CD4-positive, alpha-beta T cell (primary cell): ENCODE measurements around the gene ATP2B1. TPM values are rescaled to one million over a fixed set of nuclear protein-coding genes. Genes with fewer than 3 reads are reported as not detected.

Experiments used
- ATAC-seq: fragments of 200-7000 bp; cut with Tn5 transposase; one replicate; pipeline ENCODE4 v1.10.0; 2022; ENCODE audit warnings: mild to moderate bottlenecking; ENCODE audit not compliant: poor library complexity
- CTCF ChIA-PET: fragments of 350-600 bp; sonication (Branson Sonifier 250); formaldehyde crosslinking; loops from one replicate; lab custom pipeline; 2021; ENCODE audit warnings: antibody characterized with exemption, inconsistent platforms; lab: Charles Lee
- POLR2A ChIA-PET: fragments of 350-600 bp; sonication (Branson Sonifier 250); formaldehyde crosslinking; loops from one replicate; lab custom pipeline; 2021; ENCODE audit warnings: antibody characterized with exemption, inconsistent platforms; lab: Charles Lee
- DNase-seq, 14 experiments: peaks; one replicate each; pipeline ENCODE4 v3.0.0-alpha.2; 2013 to 2020; ENCODE audit warnings: mixed read lengths in 2 of 14
- H3K27ac ChIP-seq, 2 donors: one replicate each; pipeline versions ENCODE4 v1.5.1 to v1.7.0; 2013; ENCODE audit warnings: low read length in 2 of 2, low read depth in 1 of 2, mild to moderate bottlenecking in 1 of 2
- H3K27me3 ChIP-seq, 2 experiments: 1 replicate in 1 of 2; 2 replicates in 1 of 2; pipeline versions ENCODE4 v1.6.1 to v1.7.0; 2013; ENCODE audit warnings: low read length in 2 of 2, control low read depth in 1 of 2, mild to moderate bottlenecking in 1 of 2, moderate library complexity in 1 of 2; ENCODE audit not compliant: insufficient read depth in 2 of 2, control insufficient read depth in 1 of 2
- H3K36me3 ChIP-seq: one replicate; pipeline ENCODE4 v1.6.1; 2013; ENCODE audit warnings: low read length, control low read depth; ENCODE audit not compliant: insufficient read depth
- H3K4me1 ChIP-seq: one replicate; pipeline ENCODE4 v1.6.1; 2013; ENCODE audit warnings: low read length, control low read depth; ENCODE audit not compliant: insufficient read depth
- H3K4me3 ChIP-seq: one replicate; pipeline ENCODE4 v1.5.1; 2013; ENCODE audit warnings: mild to moderate bottlenecking, low read length, moderate library complexity
- H3K9me3 ChIP-seq, 2 experiments: 1 replicate in 1 of 2; 2 replicates in 1 of 2; pipeline versions ENCODE4 v1.6.1 to v1.7.0; 2013; ENCODE audit warnings: low read length in 2 of 2, mild to moderate bottlenecking in 2 of 2, control low read depth in 1 of 2, moderate library complexity in 1 of 2; ENCODE audit not compliant: control insufficient read depth in 1 of 2, insufficient read depth in 1 of 2
- H3K27ac Mint-ChIP-seq: one replicate; pipeline ENCODE4 v1.8.0; 2020; ENCODE audit warnings: mixed read lengths
- H3K27me3 Mint-ChIP-seq: one replicate; pipeline ENCODE4 v1.8.0; 2021; ENCODE audit warnings: mixed read lengths
- H3K36me3 Mint-ChIP-seq: one replicate; pipeline ENCODE4 v1.8.0; 2021; ENCODE audit warnings: low read depth, mixed read lengths
- H3K4me1 Mint-ChIP-seq: one replicate; pipeline ENCODE4 v1.8.0; 2021; ENCODE audit warnings: low read depth, mixed read lengths
- H3K4me3 Mint-ChIP-seq: one replicate; pipeline ENCODE4 v1.8.0; 2020; ENCODE audit warnings: mild to moderate bottlenecking, mixed read lengths
- H3K9me3 Mint-ChIP-seq: one replicate; pipeline ENCODE4 v1.8.0; 2020; ENCODE audit warnings: mixed read lengths
- CTCF ChIP-seq: fragments of 200-600 bp; IDR thresholded peaks from one replicate; pipeline ENCODE4 v1.8.0; 2022; ENCODE audit warnings: antibody characterized with exemption, mild to moderate bottlenecking
- intact Hi-C, 2 experiments: fragments of 100-400 bp; cut with DNase I in 1 of 2; cut with micrococcal nuclease in 1 of 2; formaldehyde crosslinking; loops; one replicate each; pipeline versions ENCODE4 v1.15.1 to v1.9.0; 2023 to 2025; cut with DNase I, micrococcal nuclease
- total RNA-seq, 174 experiments: library from RNA in 2 of 174; stranded (reverse) in 2 of 174; gene quantifications; one replicate each; pipeline ENCODE4 v1.2.3 and lab custom pipeline; 2021 to 2026

ATP2B1 gene
- total RNA-seq, 2 experiments from 2014 or later, result 98.2 to 100 TPM

- no peaks in the 10 kb centered on the region for H3K27me3 Mint-ChIP-seq
- no peaks in the 10 kb centered on the region for H3K9me3 ChIP-seq
- no peak for TF ChIP-seq CTCF
- no peak overlapping the region for H3K27ac ChIP-seq
- CTCF ChIA-PET, result interaction anchor here (1.5 kb wide), 1 partner anchor 270 kb away, joined by 3 read pairs; no protein-coding TSS in a partner anchor
- H3K27me3 ChIP-seq, result no peaks in the 10 kb centered on the region
- no peak overlapping the region for H3K27ac Mint-ChIP-seq
- H3K4me1 Mint-ChIP-seq, result peaks cover 23% of the 10 kb centered on the region
- no peak for ATAC-seq
- peaks cover 69% of the 10 kb centered on the region for H3K36me3 Mint-ChIP-seq
- no peak overlapping the region for H3K4me3 ChIP-seq
- no peaks in the 10 kb centered on the region for H3K9me3 Mint-ChIP-seq
- POLR2A ChIA-PET, result interaction anchor here (0.5 kb wide), 1 partner anchor 72 kb away, joined by 3 read pairs; no protein-coding TSS in a partner anchor
- H3K36me3 ChIP-seq, result peaks cover 51% of the 10 kb centered on the region
- no peak for DNase-seq
- H3K4me1 ChIP-seq, result peaks cover 4% of the 10 kb centered on the region
- intact Hi-C loops, result no loop called here
- no peak overlapping the region for H3K4me3 Mint-ChIP-seq
Measured at GRCh38 chr12:89634508-89634907, 74.1 kb downstream of the ATP2B1 start.

GRCh38 chr12:89632778-89633177 is 75.9 kb downstream of the ATP2B1 start:
- CTCF ChIA-PET, result no interaction called here

GRCh38 chr12:89622115-89622514 is 86.5 kb downstream of the ATP2B1 start:
- Mint-ChIP-seq H3K27me3 (no peaks in the 10 kb centered on the region), H3K27ac (no peak overlapping the region), H3K9me3 (no peaks in the 10 kb centered on the region), H3K4me3 (no peak overlapping the region), H3K4me1 (no peaks in the 10 kb centered on the region), H3K36me3 (peaks cover 86% of the 10 kb centered on the region)
- Histone ChIP-seq H3K36me3 (peaks cover 67% of the 10 kb centered on the region), H3K27ac (no peak overlapping the region), H3K27me3 (no peaks in the 10 kb centered on the region), H3K9me3 (no peaks in the 10 kb centered on the region), H3K4me3 (no peak overlapping the region), H3K4me1 (no peaks in the 10 kb centered on the region)
- ChIA-PET POLR2A (interaction anchor here (1.1 kb wide), 1 partner anchor 87 kb away, joined by 5 read pairs; the partner anchor contains the start of gene ATP2B1), CTCF (interaction anchor here (0.8 to 2.3 kb wide), 2 partner anchors 28 to 34 kb away, joined by 3 to 5 read pairs; no protein-coding TSS in a partner anchor)
- intact Hi-C loops, result no loop called here
- no peak for TF ChIP-seq CTCF
- ATAC-seq, result no peak
- DNase-seq, result no peak

More at GRCh38 chr12:89632778-89633177, 75.9 kb downstream of the ATP2B1 start:
- no peak overlapping the region for H3K27ac Mint-ChIP-seq
- intact Hi-C loops, result no loop called here
- POLR2A ChIA-PET, result no interaction called here
- Histone ChIP-seq H3K27ac (no peak overlapping the region), H3K36me3 (peaks cover 64% of the 10 kb centered on the region), H3K9me3 (no peaks in the 10 kb centered on the region), H3K27me3 (no peaks in the 10 kb centered on the region), H3K4me3 (no peak overlapping the region), H3K4me1 (peaks cover 4% of the 10 kb centered on the region)
- TF ChIP-seq CTCF, result no peak
- H3K9me3 Mint-ChIP-seq, result no peaks in the 10 kb centered on the region
- DNase-seq (no peak), ATAC-seq (no peak)
- H3K4me1 Mint-ChIP-seq, result peaks cover 23% of the 10 kb centered on the region
- no peaks in the 10 kb centered on the region for H3K27me3 Mint-ChIP-seq
- no peak overlapping the region for H3K4me3 Mint-ChIP-seq
- H3K36me3 Mint-ChIP-seq, result peaks cover 85% of the 10 kb centered on the region
